Inflammatory macrophage treated with lipopolysaccharide for 4 hours (primary cell): Measurements from ENCODE around the gene KCNK17.

Source experiments
- DNase-seq: peaks from one replicate; pipeline ENCODE4 v3.0.0-alpha.2; 2020

Gene KCNK17

DNA sequence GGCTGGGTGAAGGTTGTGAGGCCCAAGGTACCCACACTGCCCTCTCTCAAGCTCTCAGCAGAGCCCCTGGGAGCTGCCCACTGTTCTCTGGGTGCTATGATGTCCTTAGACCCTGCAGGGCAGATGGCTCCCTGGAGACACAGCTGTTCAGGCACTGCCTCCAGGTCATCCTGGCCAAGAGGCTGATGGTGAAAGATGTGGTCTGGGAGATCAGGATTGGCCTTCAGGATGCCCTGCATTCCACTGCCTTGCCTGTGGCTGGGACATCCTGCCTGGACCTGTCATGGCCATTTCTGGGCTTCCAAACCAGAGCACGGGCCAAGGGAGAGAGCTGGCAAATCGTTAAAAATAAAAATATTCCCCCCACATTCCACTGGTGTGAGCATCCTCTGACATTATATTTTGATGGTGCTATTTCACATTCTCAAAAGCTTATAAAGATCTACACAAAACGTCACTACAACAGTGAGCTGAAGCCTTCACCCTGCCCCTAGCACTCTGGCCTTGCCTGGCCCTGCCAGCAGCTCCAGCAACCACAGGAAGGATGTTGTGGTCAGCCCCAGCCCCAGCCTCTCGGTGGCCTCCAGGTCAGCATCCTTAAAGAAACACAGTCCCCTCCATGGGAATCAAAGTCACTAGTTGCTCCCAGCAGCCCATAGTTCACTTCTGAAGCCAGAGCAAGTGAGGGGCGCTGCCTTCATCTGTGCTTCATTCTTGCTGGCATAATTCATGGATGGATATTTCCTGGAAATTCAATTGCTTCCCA is 21.7 kb upstream of the KCNK17 start:
- DNase-seq, result no peak

DNA sequence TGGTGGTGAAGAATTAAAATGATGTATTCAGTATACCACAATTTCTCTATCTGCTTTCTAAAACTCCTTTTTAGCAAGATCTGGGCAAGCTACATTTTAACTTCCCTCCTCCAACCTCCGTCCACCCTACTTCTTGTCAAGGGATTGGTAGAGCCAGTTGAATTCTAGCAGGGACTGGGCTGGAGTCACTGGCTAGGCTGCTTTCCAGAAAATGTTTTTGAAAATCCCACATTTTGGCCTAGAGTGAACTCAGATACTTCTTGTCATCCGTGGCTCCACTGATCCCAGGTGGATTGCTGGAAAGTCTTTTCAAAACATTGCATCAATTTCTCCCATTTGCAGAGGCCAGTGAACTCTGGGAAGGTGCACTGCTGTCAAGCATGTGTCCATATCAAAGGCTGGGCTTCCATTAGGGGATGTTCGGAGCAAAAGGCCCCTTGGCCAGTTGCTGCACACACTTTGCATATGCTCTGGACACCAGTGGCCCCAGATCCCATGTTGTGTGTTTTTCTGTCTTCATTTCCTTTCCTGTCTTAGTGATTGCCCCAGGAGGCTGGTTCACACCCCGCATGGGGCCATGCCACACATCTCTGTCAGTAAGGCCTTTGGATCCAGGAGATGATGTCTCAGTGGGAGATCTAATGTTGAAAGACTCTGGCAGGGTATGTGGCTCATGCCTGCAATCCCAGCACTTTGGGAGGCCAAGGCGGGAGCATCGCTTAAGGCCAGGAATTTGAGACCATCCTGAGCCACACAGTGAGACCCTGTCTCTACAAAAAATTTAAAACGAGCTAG is 19.6 kb upstream of the KCNK17 start:
- no peak for DNase-seq

DNA sequence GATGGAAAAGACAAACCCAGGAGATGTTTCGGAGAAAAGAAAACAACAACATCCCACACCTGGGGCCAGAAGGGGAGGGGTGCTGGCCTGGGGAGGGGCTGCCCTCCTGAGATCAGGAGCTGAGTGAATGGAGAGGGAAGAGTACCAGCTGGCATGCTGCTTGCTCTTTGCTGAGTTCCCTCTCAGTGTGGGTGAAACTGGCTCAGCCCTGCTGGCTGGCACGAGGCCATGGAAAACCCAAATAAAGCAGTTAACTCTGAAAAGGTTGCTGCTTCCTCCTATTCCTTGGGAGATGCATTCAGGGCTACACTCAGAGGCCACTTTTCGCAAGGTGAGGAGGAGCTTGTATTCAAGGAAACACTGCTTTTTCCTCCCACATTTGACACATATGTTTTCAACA is 16.3 kb upstream of the KCNK17 start:
- no peak for DNase-seq

DNA sequence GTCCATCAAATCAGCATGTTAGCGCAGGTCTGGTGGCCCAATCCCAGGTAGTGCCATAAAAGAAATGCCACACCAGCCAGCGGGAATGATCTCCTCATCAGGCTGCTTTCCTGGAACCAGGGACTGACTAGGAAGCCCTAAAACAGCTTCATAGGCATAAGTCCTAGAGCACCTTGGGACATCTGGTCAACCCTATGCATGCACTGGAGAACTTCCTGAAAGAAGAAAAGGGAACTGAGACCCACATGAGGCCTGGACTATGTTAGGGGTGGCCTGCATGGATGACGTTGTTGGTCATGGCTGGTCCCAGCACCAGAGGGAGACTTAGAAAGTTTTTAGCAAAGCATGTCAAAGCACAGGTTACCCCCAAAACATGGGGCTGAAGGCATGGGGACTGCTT is 15.8 kb upstream of the KCNK17 start:
- DNase-seq, result peak; percentile 74

DNA sequence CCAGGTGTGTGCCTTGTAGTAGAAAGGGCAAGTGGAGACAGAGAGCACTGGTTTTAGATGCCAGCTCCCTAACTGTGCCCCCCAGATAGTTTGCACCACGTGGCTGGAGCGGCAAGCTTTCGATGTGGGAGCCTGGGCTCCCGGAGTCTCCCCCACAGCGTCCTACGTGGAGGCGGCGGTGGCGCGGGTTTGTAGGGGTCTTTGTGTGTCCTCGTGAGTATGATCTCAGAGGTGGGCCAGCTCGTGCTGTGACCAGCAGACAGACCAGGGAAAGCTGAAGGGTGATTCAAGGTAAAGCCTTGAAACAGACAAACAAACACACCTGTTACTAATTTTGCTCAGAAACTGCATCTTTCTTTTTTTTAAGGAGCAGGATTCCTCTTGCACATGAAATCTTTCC is 13.8 kb upstream of the KCNK17 start:
- no peak for DNase-seq

DNA sequence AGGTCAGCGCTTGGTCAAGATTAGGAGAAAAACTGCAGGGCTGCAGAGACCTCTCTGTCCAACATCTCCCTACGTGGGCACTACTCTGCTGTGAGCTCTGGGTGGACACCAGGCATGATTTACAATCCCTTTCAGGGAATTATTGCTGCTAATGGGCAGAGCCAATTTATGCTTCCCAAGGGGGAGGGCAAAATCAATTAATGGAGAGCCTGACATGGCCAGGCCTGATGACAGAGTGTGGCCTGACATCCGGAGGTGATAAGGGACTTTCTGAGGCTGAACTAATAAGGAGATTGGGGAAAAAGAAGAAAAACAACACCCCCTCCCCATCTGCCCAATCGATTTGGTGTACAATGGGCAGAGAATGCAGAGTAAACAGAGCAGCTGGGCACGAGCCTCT is 13.3 kb upstream of the KCNK17 start:
- no peak for DNase-seq

DNA sequence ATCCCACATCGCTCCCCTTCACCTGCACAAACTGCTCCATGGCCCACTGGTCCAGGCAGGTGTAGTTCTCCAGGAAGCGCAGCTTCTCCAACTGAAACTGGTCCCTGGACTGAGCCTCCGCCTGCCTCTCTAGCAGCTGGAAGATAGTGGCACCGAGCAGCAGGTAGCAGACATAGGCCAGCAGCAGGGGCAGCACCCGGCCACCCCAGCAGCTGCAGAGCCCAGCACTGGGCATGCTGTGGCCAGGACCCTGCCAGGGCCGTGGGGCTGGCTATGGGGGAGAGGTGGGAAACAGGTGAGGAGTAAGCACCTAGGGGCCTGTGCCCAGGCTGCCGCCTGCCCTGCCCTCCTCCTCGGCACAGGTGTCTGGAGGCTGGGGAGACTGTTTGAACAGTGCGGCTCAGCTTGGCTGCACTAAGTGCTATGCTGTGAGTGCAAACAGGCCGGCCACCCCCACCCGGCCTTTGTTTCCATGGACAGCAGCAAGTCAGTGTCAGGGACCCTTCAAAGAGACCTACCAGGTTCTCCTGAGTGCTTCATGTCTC is 8.2 kb upstream of the KCNK17 start, which contains the start of gene KCNK16:
Gene KCNK16 (minus strand): TSS at position 397 of the 545 bp plus-strand sequence. CDS start 162 bp downstream, at position 235.
- no peak for DNase-seq

DNA sequence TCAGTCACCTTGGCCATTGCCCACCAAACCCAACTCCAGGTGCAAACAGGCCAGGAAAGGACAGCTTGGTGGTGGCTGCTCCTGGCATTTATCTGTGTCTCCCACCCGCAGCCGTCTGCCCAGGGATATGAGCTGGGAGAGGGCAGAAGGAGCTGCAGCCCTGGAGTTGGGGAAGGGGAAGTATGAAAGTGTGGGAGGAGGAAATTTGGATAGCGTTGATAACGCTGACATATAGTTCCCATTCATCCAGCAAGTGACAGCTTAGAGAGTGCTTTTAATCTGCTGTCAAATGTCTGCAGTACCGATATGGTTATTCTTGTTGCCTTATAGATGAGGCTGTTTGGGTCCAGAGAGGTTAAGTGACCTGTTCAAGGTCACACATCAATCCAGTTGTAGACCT is 7.5 kb upstream of the KCNK17 start:
- DNase-seq, result no peak

DNA sequence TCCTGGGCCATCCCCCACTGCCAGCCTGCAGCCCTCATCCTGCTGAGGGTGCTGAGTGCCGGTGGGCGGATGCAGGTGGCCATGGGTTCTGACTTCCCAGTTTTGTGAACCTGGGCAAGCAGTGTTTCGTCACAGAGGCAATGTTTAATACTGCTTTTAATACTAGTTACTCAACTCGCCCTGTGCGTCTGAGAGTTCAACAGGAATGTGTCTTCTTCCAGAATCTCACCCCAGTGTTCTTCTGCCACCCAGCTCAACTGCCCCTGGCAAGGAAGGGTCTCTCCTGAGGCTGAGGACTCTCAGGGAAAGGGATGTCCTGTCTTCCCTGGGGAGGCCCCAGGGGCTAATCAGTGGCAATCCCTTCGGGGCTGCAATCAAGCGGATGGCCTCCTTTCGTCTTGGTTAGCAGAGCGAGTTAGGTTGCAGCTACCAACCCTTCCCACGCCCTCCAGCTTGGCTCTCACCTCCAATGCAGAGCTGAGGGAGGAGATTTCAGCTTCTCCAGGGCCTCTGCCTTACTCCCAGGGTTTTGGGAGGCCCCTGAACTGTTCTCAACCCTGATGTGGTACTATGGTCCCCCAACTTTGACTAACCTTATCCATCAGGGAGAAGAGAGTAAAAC is 6.3 kb upstream of the KCNK17 start:
- no peak for DNase-seq

DNA sequence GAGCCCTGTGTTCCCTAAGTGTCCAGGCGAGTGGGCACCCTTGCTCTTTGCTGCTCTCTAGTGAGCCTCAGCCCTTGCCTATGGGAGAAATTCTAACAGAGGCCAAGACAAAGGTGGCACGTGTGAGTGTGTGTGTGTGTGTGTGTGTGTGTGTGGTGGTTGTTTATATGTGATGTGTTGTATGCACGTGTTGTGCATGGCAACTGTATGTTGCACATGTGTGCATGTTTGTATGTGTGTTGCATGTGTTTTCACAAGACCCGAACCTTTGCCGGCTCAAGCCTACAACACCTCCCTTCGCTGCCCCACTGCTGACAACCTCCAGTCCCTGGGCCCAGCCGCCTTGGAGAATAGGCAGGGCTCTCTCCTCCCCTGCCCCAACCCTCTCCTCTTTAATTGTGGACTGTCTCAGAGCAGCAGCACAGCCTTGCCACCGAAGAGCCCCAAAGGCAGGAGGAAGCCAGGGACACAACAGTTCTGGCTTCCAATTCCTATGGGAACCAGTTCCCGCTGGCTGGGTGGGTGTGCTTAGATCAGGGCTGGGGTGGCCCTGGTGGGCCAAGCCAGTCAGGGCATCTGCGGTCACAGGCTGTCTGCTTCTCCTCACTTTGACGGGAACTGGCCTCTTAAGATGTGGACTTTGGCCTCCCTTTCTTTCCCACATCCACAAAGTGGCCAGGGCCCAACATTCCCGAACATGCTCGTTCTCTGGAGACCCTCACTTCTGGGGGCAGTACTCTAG is 5.6 kb upstream of the KCNK17 start:
- no peak for DNase-seq

DNA sequence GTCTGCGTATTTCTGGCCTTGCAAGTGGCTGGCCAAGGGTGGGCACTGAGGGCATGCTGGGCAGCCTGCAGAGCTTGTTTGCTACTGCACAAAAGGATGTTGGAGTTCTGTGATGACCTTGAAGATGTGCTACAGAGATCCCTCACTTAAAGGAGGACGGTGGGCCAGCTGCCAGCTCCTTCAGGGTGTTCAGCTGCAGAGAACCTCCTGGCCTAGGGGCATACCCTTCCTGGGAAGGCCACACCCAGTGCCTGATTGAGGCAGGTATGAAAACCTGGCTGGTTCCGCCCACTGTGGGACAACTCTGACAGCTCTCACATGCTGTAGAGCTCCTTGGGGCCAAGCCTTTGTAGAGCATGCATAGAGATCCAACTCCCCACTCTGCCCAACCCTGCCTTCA is 3.0 kb upstream of the KCNK17 start:
- DNase-seq, result no peak

DNA sequence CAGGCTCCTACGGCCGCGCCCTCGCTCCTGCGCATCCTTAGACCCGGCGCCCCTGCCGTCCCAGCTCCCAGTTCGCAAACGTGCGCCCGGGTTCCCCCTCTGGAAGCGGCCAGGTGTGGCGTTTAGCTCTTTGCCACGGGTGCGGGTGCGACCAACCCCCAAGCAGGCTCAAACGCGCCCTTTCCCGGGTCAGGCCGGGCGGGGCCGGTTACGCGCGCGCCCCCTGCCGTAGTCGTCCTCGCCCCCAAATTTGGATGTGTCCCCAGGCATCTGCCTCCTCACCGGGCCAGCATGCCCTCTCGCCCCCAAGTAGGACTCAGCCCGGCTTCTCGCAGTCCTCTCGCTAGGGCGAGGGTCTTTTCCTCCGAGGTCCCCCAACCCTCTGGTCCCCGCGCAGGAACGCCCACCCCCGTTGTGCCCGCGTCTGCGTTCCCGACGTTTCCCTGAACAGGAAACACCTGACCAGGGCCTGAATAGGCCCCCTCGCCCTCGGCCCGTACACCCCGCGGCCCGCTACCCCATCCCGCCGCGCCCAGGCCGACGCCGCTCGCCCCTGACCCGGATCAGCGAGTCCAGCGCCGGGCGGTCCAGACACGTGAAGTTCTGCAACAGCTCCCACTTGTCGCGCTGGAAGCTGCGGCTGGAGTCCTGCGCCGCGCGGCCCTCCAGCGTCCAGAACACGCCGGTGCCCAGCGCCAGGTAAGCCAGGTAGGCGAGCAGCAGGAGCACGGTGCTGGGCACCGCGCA is 520 bp downstream of the KCNK17 start:
- DNase-seq, result no peak

DNA sequence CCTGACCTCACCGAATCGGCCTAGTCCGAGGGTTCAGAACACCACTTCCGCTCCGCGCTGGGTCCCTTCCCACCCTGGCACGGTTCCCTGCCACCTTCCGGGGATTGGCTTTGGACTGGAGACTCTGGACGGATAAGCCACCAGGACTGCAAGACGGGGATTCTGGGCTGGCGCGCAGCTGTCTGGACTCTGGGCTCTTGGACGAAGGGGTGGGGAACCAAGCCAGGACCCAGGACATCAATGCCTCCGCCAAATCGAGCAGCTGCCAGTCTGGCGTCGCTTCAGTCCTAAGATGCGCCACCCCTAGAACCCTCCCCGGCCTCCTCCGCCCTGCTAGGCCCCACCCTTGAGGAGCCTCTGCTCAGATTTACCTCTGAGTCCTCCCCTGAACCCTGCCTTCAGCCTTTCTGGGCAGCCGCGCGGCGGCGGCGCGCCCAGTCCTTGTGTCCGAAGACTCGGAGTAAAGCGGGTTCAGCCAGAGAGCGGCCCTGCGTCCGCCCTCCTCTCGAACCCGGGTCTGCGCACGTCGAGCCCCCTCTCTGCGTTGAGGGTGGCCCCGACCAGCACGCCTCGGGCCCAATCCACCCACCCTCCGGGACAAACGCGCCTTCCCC is 1.2 kb downstream of the KCNK17 start:
- DNase-seq, result no peak

DNA sequence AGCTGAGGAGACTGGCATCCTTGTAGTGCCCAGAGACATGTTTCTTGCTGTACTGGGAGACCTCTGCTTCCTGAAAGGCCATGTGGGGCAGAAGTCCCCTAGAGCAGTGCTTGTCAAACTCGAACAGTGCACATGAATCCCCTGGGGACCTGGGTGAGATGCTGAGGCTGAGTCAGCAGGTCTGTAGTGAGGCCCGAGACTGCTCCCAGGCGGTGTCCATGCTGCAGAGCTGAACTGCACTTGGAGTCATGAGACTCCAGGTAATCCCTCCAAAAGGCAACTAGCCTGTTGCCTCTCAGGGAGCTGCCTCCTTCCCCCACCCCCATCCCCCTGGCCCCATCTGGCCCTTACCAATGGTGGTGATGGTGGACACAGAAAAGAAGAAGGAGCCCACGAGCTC is 3.7 kb downstream of the KCNK17 start:
- no peak for DNase-seq

DNA sequence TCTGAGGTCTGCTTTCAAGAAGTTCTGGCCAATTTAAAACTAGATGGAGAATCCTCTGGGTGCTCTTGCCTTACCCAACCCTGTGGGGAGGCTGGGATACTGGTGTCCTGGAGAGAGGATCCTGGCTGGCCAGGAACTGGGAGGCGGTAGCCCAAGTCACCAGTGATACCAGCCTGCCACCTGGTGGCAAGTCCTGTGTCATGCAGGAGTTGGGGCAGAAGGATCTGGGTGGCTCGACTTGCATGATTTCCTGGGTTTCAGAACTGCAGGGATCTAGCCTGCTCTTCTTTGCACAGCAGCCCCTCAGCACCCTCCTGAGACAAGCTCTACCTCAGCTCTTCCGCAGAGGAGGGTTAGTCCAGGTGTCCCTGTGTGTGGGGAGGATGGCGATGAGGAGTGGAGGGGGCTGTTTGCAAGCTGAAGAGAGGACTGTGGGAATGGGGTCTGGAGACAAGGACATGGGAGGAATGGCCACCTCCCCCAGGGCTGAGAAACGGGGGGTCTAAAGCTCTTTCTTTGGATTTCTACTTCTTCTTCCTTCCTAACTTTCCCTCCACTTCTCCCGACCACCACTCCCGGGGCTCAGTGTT is 4.2 kb downstream of the KCNK17 start:
- DNase-seq, result peak; percentile 61

DNA sequence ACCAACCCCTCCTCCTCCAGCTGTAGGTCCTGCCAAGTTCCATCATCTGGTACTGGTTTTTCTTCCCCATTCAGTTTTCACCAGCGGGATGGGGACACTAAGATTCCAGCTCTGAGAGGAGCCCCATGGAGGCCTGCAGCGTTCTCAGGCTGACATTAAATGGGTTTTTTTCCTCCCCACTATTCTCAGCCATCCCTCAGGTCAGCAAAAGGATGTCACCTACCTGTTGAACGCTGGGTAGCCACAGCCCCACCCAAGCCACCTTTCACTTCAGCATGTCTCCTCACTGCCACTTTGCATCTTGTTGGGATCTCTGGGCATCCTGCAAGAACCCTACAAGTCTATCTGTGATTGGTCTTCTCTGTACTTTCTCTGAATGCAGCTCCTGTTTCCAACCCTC is 6.8 kb downstream of the KCNK17 start:
- DNase-seq, result no peak

DNA sequence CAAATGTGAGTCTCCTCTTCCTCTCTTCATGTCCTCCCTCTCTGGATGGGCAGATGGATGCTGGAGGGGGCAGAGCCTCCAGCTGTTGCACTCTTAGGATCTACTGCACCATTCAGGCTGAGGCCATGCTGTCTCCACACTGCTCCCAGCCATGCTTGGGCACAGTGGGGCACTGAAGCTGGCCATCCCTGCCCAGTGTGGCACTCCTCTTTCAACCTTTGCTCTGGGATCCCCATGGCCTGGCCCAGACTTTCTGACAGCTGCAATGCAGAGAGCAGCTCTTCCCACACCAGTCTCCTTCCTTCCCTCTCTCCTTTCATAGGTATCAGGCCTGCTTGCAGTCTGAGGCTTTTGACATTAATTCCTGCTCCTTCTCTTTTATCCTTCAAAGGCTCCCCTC is 9.3 kb downstream of the KCNK17 start:
- DNase-seq, result no peak

DNA sequence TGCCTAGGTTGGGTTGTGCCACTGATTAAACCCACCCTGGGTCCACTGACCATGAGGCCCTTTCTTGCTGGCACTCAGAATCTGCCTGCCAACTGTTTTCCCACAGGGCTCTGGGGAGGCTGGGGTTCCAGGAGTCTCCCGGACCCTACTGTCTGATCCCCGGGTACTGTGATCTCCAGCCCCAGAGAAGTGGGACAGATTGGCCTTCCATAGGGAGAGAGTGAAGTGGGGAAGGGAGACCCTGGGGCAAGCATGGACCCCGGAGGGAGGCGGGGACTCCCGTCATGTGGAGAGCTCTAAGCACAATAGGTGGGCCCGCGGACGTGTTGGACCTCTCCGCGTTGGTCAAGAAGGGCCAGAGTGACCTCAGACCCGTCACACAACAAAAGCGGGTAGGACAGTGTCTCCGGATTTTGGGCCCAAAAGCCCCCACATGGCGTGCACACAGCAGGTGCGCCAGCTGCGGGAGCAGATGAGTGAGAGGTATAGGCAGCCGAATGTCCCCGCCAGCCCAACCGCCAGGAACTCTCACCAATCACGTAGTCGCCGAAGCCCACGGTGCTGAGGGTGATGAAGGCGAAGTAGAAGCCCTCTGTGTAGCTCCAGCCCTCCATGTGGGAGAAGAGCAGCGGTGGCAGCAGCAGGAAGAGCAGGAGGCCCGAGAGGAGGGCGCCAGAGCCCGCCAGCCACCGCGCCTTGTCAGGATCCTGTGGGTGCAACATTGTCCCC is 10.6 kb downstream of the KCNK17 start:
- no peak for DNase-seq

DNA sequence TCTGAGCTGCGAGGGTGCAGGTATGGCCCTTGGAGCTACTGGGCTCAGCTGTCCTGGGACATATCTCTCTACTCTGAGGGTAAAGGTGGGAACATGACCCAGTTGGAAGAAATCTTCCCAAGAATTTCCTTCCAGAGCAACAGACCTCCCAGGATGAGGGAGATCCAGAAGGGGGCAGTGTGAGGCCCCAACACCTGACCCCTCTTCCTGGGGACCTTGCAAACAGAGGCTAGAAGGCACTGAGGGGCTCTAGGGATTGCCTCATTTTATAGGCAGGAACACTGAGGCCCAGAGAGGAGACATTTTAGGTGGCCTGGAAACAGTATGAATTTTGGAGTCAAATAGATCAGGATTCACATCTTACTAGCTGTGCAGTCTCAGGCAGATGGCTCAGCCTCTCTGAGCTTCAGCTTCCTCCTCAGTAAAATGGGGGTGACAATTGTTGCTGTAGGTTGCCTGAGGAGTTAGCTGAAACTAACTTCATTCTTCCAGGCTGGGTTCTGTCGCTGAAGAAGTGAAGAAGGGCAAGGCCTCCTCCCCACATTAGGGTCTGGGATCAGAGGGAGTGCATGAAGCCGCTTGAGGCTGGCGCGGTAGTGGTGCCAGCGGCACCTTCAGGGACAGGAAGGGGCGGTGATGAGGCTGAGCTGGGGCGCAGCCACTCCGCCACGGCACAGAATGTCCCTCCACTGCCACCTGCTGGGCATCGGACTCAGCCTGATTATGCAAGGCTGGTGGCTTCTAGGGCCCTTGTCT is 11.4 kb downstream of the KCNK17 start:
- peak; percentile 82 for DNase-seq

DNA sequence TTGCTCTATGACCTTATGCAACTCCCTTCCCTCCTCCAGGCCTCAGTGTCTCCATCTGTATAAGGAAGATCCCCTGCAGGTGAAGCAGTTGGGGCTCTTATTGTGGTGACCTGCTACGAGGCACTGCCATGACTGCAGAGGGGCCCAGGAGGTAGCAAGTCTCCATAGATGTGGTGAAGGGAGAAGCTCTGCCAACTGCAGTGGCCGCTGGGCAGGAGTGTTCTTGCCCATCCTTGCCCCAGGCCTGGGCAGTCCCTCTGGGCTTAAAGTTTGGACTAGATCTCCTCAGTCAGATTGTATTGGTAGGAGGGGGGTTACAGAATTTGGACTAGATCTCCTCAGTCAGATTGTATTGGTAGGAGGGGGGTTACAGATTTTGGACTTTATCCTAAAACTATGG is 12.2 kb downstream of the KCNK17 start:
- DNase-seq, result no peak
